ENCODE data around the gene RASAL2. TPM values are rescaled to one million over a fixed set of nuclear protein-coding genes. Genes with fewer than 3 reads are reported as not detected.

RASAL2 gene
- total RNA-seq, 1 donor from 2014 or later = 12.4 TPM

- H3K36me3 ChIP-seq (ENCODE audit: control insufficient read depth, insufficient read depth, low read length) = no peaks in the 10 kb centered on the region
- TF ChIP-seq CTCF (IDR thresholded peaks at IDR 0.05; ENCODE audit: insufficient read depth, low read length, severe bottlenecking) = no peak
- H3K27me3 ChIP-seq (ENCODE audit: control insufficient read depth, insufficient read depth, low read length) = no peaks in the 10 kb centered on the region
- H3K4me3 ChIP-seq (ENCODE audit: low read depth, low read length) = no peak overlapping the region
- DNase-seq (ENCODE audit: low read depth) (peak; percentile 33), FAIRE-seq (no peak)
Measured at GRCh38 chr1:178275049-178275448, 181.1 kb downstream of the RASAL2 start.

GRCh38 chr1:178275553-178275952, 181.6 kb downstream of the RASAL2 start:
- H3K4me3 ChIP-seq (ENCODE audit: low read depth, low read length) = no peak overlapping the region
- no peaks in the 10 kb centered on the region for H3K36me3 ChIP-seq (ENCODE audit: control insufficient read depth, insufficient read depth, low read length)
- peak; percentile 58 for DNase-seq (ENCODE audit: low read depth)
- no peak for TF ChIP-seq CTCF (IDR thresholded peaks at IDR 0.05; ENCODE audit: insufficient read depth, low read length, severe bottlenecking)
- no peaks in the 10 kb centered on the region for H3K27me3 ChIP-seq (ENCODE audit: control insufficient read depth, insufficient read depth, low read length)
- no peak for FAIRE-seq

GRCh38 chr1:178277793-178278530, 184.1 kb downstream of the RASAL2 start:
- H3K4me3 ChIP-seq (ENCODE audit: low read depth, low read length) = no peak overlapping the region
- DNase-seq (ENCODE audit: low read depth) = peak; percentile 92
- no peak for TF ChIP-seq CTCF (IDR thresholded peaks at IDR 0.05; ENCODE audit: insufficient read depth, low read length, severe bottlenecking)
- H3K27me3 ChIP-seq (ENCODE audit: control insufficient read depth, insufficient read depth, low read length) = no peaks in the 10 kb centered on the region
- H3K36me3 ChIP-seq (ENCODE audit: control insufficient read depth, insufficient read depth, low read length) = no peaks in the 10 kb centered on the region
- no peak for FAIRE-seq

GRCh38 chr1:178278916-178279686, 185.2 kb downstream of the RASAL2 start:
- no peak for TF ChIP-seq CTCF (IDR thresholded peaks at IDR 0.05; ENCODE audit: insufficient read depth, low read length, severe bottlenecking)
- FAIRE-seq (no peak), DNase-seq (ENCODE audit: low read depth) (no peak)
- Histone ChIP-seq H3K4me3 (ENCODE audit: low read depth, low read length) (no peak overlapping the region), H3K27me3 (ENCODE audit: control insufficient read depth, insufficient read depth, low read length) (no peaks in the 10 kb centered on the region), H3K36me3 (ENCODE audit: control insufficient read depth, insufficient read depth, low read length) (peaks cover 2% of the 10 kb centered on the region)

- H3K27me3 ChIP-seq (ENCODE audit: control insufficient read depth, insufficient read depth, low read length) = no peaks in the 10 kb centered on the region
- FAIRE-seq (no peak), DNase-seq (ENCODE audit: low read depth) (peak; percentile 89)
- peak; percentile 33 for TF ChIP-seq CTCF (IDR thresholded peaks at IDR 0.05; ENCODE audit: insufficient read depth, low read length, severe bottlenecking)
- H3K4me3 ChIP-seq (ENCODE audit: low read depth, low read length) = no peak overlapping the region
- peaks cover 3% of the 10 kb centered on the region for H3K36me3 ChIP-seq (ENCODE audit: control insufficient read depth, insufficient read depth, low read length)
Measured at GRCh38 chr1:178282949-178283367, 189.1 kb downstream of the RASAL2 start.
